ENCODE results near the gene CCDC12.

- TF ChIP-seq EZH2 (IDR thresholded peaks at IDR 0.05) (no peak), POLR2AphosphoS5 (IDR thresholded peaks at IDR 0.05; ENCODE audit: borderline replicate concordance, low read depth, low read length) (no peak), FOXP2 (optimal IDR thresholded peaks at IDR 0.05; ENCODE audit: control extremely low read depth, extremely low read length, insufficient read depth) (no peak)
These were observed 11.4 kb downstream of the CCDC12 start for GRCh38 chr3:46965151-46965550.

All from SK-N-MC (cell line).